ENCODE measurements around the gene GALNT14. TPM values are rescaled to one million over a fixed set of nuclear protein-coding genes. Genes with fewer than 3 reads are reported as not detected.

GALNT14 gene
- total and polyA plus RNA-seq, 2 of the 8 experiments (the other 6 are each of a cell fraction or from before 2014, with no cell fraction given): 13.0 to 13.7 TPM

DNA sequence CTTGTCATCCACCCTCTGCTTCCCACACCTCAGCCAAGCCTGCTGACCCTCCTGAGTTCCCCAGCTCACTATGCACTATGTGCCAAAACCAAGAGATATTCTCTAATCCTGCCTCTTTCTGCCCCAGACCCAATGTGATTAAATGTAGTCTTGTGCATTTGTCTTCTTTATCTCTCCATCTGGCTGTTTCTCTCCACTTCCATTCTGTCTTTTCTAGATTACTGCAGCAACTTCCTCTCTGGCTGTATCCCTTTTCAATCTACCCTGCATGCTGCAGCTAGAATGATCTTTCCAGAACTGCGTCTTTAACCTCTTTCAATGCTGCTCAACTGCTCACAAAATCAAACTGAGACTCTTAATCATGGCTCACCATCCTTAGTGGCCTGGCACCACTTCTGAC is 164.1 kb downstream of the GALNT14 start (continued):
- no peak for TF ChIP-seq MAFK (IDR thresholded peaks at IDR 0.05; ENCODE audit: low read depth, low read length)
- no peak for TF ChIP-seq BACH1 (IDR thresholded peaks at IDR 0.05; ENCODE audit: low read length)
- TF ChIP-seq SP2 (IDR thresholded peaks at IDR 0.05; ENCODE audit: low read length): no peak
- no peak for TF ChIP-seq HDAC2 (IDR thresholded peaks at IDR 0.05; ENCODE audit: borderline replicate concordance in 1 of 2, low read depth in 2 of 2, low read length in 2 of 2)
- no peak for TF ChIP-seq EZH2 (IDR thresholded peaks at IDR 0.05; ENCODE audit: low read depth, low read length, severe bottlenecking)

Measured in H1 (cell line).